ENCODE measurements around the gene C19orf81.

Gene C19orf81

DNA sequence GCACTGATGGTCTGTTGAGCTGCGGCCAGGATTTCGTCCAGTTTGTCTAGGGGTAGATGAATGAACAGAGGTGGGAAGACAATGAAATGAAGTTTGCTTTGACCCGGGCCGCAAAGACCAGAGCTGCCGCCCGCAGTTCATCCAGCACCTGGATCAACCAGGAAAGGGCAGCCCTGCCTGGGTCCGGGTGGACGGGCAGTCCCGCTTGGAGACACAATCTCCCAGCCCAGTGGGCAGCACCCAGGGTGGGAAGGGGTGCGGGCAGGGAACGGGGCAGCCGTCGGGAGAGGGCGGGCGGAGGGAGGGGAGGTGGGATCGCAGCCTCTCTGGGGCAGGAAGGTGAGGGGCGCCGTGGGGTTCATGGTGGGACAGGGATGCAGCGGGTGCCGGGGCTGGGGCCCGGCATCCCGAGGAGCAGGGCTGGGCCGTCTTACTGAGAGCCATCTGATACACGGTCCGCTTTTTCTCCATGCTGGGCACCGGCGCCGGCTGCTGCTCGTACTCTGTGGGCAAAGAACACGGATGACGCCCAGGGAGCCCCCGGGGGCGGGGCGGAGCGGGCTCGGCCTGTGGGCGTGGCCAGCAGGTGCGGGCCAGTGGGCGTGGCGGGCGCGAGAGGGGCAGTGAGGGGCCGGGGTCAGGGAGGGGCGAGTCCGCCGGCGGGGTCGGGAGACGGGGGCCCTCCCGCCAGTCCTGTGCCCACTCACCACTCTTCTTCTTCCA lies 37.2 kb downstream of the C19orf81 start:
- no peak for DNase-seq

DNA sequence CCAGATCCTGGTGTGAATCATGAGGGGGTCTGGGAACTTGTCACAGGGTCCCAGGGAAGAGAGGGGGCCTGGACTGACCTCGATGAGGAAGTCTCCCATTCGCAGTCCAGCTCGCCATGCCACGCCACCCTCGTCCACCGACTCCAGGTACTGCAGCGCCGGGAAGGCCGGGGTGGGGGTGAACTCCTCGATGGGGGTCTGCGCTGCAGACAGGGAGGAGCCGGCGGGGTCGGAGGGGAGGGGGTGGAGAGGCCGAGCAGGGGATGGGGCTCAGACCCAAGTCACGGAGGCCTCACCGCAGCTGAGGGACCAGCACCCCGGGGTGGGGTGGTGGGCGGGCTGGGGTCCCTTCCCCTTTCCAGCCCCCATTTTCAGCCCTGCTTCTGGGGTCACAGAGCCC lies 39.5 kb downstream of the C19orf81 start:
- no peak for DNase-seq

- DNase-seq: no peak
Measured at GRCh38 chr19:50690439-50690838, 41.2 kb downstream of the C19orf81 start.

DNA sequence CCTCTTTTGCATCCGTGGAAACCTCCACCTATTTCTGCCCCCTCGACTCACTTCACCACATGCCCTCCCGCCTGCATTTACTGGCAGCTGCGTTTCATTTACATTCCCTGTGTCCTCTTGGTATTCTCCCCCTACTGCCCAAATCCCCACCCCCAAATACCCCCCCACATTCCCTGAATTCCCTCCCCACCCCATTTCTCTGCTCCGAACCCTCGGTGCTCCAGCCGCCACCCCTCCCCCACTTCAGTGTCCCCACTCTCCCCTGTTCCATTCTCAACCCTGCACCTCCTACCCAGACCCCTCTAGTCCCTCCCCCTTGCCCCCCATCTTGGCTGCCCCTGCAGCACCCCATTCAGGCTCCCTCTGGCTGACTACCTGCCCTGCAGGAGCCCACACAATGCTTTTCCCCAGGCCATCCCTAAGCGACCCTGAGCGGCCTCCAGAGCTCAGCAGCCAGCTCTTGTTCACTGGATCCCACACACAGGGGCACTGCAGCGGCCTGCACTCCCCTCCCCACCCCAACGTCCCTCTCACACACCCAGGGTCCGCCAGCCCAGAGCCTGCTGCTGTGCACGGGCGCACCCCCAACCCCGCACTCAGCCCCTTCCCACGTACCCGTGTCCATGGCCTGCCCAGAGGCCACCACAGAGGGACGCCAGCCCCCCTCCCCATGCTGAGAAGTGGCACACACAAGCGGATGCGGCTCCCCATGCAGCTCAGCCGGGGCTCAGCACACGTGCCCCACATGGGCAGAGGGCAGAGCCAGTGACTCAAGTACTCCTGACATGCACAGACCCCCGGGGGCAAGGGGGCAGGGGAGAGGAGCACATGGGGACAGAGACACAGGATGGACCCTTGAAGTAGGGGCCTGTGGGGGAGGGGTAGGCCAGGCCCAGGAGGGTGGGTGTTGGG lies 44.1 kb downstream of the C19orf81 start:
- no peak for DNase-seq

GRCh38 chr19:50694815-50695145 lies 45.5 kb downstream of the C19orf81 start:
- no peak for DNase-seq

DNA sequence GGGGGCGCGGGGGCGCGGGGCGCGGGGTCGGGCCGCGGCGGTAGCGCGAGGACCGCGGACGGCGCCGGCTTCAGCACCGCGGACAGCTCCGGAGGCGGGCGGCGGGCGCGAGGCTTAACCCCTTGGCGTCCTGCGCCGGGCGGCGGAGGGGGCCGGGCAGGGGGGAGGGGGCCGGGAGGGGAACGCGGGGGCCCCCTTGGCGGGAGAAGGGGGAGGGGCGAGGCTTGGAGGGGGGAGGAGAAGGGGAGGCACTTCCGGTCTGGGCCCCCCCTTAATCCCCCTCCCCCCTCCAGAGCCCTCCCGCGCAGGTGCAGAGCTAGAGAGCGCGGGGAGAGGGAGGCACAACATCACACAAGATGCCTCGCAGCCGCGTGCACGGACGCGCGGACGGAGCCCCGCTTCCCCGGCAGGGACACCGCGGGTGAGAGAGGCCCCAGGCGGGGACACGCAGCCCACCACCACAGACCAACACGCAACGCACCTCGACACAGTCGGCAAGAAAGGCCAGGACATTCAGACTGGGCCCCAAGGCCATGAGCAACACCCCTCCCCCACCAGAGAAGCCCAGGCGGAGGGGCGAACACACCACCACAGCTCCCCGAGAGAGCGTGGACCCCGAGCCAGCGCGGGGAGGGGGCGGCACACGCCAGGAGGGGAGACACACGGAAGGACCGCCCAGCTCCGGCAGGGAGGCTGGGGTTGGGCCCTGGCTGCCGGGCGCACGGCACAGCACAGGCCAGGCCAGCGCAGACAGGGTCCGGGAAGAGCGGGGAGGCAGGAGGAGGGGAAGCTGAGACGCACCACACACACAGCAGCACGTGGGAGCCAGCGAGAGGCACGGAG lies 46.2 kb downstream of the C19orf81 start:
- DNase-seq: no peak

- no peak for DNase-seq
Measured at GRCh38 chr19:50696094-50696483, 46.8 kb downstream of the C19orf81 start.

DNA sequence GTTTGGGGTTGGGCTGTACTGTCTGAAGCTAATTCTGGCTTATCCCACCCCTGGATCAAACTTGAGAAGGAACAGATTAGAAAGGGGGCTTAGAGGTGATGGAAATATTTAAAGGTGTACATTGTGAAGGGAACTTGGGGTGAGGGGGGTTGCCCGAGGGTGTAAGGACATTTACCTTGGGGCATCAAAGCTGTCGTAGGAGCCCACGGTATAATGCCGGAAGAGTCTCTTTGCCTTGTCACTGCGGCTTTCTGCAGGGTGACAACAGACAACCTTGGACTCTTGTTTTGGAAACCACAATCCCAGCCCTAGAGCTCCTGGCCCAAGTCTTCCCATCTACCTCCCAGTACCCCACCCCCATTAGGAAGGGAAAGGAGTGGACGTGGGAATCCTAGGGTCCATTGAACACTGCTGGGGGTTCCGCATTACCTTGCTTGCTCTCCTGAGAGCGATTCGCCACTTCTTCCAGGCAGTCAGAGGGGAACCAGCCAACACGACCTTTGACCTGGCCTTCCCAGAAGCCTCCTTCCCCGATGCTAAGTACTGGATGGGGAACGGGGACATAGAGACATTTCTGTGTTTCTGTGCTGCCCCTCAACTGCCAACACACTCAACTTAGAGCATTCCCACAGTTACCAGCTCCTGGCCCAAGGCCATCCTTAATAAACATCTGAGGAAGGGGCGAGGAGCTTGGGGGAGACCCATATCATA lies 48.3 kb downstream of the C19orf81 start:
- DNase-seq: no peak

GRCh38 chr19:50701367-50701985 lies 52.2 kb downstream of the C19orf81 start:
- no peak for DNase-seq

- DNase-seq: no peak
Measured at GRCh38 chr19:50702158-50702870, 53.1 kb downstream of the C19orf81 start.

DNA sequence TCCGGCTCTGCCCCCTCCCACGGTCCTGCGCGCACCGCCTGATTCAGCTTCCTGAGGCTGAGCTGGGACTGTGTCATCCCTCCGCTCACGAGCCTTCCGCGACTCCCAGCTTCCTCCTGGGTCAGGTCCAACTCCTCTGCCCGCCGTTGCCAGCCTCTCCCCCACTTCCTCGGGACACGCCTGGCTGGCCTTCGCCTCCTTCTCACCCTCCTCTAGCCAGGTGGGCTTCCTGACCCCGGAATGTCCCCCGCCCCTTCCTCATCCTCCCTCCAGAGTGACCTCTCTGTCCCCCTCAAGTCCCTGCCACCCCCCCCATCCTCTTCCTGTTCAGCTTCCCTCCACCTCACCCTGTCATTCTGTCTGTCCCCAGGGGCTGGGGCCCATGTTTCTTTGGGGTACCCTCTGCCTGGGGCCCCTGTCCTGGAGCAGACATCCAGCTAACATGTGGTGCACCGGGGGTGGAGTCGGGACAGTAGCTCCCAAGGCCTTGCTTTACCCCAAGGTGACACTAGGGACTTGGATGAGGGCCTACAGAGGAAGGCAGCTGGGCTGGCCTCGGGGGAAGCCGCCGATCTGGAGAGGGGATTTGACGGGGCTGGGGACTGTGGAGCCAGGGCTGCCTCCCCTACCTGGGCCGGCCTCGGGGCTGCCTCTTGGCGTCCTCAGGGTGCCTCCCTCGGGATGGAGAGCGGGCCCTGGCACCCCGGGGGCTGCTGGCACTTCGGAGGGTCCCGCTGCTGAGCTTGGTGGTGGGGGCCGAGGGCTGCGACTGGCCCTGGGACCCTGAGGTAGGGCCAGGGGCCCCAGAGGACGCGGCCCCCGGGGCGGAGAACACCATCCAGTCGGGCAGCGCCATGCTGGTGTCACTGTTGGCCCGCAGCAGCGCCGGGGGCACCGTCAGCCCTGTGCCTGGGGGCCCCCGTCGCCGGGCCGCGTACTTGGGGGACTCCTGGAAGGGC lies 53.9 kb downstream of the C19orf81 start:
- peak; percentile 57 for DNase-seq

- DNase-seq: no peak
Measured at GRCh38 chr19:50703915-50704796, 54.9 kb downstream of the C19orf81 start.

GRCh38 chr19:50705422-50706019 lies 56.3 kb downstream of the C19orf81 start:
- DNase-seq: peak; percentile 83

DNA sequence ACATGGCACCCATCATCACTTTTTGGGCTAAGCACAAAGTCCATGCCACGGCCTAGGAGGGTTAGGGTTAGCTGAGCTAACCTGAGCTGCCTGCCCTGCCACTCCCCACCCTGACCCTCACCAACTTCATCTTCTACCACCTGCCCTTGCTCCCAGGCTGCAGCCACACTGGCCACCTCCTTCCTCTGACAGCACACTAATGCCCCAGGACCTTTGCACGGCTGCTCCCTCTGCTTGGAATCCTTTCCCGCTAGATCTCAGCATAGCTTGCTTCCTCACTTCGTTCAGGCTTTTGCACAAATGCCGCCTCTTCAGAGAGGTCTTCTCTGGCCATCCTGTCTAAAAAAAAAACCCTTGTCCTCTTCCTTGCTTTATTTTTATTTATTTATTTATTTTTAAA lies 57.1 kb downstream of the C19orf81 start:
- DNase-seq: no peak

GRCh38 chr19:50708179-50708879 lies 59.1 kb downstream of the C19orf81 start:
- DNase-seq: peak; percentile 33
